DND-41 (cell line): ENCODE measurements around the gene PLK2.

Source experiments
- EZH2 ChIP-seq: IDR thresholded peaks from 3 replicates; pipeline ENCODE4 v1.6.1; 2012; ENCODE audit warnings: borderline replicate concordance, low read depth, mild to moderate bottlenecking, moderate library complexity, low read length, inconsistent platforms; ENCODE audit not compliant: severe bottlenecking
- TF ChIP-seq, protein P1 (sequence below): IDR thresholded peaks from 2 replicates; pipeline ENCODE4 v1.5.1; 2012; ENCODE audit warnings: borderline replicate concordance, low read length, moderate library complexity, mild to moderate bottlenecking; ENCODE audit not compliant: poor library complexity, severe bottlenecking; ENCODE audit errors: extremely low read depth

DNA sequence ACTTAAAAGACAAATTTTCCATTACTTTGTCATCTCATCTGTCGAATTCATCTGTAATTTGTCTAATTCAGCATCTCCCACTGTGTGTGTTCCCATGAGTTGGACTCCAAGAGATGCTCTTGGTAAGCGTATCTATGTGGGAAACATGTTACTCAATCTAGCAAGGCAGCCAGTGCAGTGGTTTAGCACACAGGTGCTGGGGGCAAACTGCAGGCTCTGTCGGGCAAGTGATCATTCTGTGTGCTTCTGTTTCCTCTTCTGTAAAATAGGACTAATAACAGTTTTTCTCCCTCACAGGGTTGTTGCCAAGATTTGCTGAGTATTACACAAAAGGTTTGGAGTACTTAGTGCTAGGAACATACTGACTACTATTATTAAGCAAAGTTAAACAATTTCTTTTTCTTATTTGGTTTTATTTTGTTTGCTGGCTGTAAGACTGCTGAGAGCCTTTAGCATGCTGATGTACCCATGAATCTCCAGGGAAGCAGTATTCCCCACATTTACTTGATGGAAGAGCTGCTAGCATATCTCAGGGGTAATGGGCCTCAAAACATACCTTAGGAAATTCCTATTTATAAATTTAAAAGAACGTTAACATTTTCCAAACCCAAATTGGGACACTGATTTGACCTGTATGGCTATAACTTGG is 30.6 kb upstream of the PLK2 start:
- TF ChIP-seq, protein P1, sequence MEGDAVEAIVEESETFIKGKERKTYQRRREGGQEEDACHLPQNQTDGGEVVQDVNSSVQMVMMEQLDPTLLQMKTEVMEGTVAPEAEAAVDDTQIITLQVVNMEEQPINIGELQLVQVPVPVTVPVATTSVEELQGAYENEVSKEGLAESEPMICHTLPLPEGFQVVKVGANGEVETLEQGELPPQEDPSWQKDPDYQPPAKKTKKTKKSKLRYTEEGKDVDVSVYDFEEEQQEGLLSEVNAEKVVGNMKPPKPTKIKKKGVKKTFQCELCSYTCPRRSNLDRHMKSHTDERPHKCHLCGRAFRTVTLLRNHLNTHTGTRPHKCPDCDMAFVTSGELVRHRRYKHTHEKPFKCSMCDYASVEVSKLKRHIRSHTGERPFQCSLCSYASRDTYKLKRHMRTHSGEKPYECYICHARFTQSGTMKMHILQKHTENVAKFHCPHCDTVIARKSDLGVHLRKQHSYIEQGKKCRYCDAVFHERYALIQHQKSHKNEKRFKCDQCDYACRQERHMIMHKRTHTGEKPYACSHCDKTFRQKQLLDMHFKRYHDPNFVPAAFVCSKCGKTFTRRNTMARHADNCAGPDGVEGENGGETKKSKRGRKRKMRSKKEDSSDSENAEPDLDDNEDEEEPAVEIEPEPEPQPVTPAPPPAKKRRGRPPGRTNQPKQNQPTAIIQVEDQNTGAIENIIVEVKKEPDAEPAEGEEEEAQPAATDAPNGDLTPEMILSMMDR = no peak
- TF ChIP-seq EZH2 = no peak
